NB4 (cell line): ENCODE measurements around the gene SLC9A3.
A peak's percentile ranks its signal among the peaks of the same experiment; 100 is the strongest.

Source experiments
- DNase-seq: peaks from one replicate; pipeline ENCODE4 v3.0.0; 2010; ENCODE audit warnings: low read depth
- H3K4me3 ChIP-seq: one replicate; pipeline ENCODE4 v1.5.1; 2011; ENCODE audit warnings: mild to moderate bottlenecking, low read depth, low read length, moderate library complexity
- MYC ChIP-seq: IDR thresholded peaks from 2 replicates; pipeline ENCODE4 v1.6.1; 2011; ENCODE audit warnings: low read depth, low read length
- POLR2A ChIP-seq: IDR thresholded peaks from 2 replicates; pipeline ENCODE4 v1.6.1; 2011; ENCODE audit warnings: mild to moderate bottlenecking; ENCODE audit not compliant: insufficient read length; ENCODE audit errors: extremely low read depth
- TF ChIP-seq, protein P1 (sequence below): IDR thresholded peaks from one replicate; pipeline ENCODE4 v1.5.1; 2012; ENCODE audit warnings: low read depth, low read length
- TF ChIP-seq, protein P2 (sequence below): IDR thresholded peaks from 2 replicates; pipeline ENCODE4 v1.6.1; 2011; ENCODE audit warnings: low read depth, low read length

SLC9A3 gene

DNA sequence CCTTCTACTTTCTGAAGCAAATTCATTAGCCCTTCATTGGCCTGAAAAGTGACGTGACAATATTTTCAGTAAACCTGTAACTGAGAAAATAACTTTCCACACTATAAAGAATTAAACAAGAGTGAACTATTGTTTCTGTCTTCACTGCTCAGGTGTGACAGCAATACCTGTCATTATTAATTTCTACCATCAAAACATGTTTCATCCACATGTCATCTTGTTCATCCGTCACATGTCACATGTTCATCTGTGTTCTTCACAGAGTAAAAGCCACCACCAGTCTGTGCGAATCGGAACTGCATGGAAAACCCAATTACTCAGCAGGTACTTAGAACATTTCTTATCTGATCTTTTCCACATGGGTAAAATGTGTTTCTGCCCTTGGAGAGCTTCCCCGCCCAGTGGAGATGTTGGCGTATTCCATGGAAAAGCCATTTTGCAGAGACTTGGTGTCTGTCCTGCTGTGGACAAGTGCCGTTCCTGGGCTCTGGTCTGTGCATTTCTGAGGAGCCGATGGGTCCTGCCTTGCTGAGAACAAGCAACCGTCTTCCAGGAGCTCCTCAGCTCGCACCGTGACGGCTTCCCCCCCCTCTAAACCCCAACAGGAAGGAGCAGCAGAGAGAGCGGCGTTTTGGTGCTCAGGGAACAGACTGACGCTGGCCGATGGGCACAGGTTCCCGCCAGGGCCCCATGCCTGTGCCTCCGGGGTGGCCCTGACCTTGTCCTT is 91.9 kb downstream of the SLC9A3 start:
- H3K4me3 ChIP-seq, result no peak overlapping the region
- no peak for DNase-seq
- TF ChIP-seq, protein P1, sequence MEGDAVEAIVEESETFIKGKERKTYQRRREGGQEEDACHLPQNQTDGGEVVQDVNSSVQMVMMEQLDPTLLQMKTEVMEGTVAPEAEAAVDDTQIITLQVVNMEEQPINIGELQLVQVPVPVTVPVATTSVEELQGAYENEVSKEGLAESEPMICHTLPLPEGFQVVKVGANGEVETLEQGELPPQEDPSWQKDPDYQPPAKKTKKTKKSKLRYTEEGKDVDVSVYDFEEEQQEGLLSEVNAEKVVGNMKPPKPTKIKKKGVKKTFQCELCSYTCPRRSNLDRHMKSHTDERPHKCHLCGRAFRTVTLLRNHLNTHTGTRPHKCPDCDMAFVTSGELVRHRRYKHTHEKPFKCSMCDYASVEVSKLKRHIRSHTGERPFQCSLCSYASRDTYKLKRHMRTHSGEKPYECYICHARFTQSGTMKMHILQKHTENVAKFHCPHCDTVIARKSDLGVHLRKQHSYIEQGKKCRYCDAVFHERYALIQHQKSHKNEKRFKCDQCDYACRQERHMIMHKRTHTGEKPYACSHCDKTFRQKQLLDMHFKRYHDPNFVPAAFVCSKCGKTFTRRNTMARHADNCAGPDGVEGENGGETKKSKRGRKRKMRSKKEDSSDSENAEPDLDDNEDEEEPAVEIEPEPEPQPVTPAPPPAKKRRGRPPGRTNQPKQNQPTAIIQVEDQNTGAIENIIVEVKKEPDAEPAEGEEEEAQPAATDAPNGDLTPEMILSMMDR, result no peak
- TF ChIP-seq MYC (0 out of 2 replicates have a peak, but pooled peaks have one; percentile 21), POLR2A (peak; percentile 47)
- TF ChIP-seq, protein P2, sequence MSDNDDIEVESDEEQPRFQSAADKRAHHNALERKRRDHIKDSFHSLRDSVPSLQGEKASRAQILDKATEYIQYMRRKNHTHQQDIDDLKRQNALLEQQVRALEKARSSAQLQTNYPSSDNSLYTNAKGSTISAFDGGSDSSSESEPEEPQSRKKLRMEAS, result peak; percentile 73

DNA sequence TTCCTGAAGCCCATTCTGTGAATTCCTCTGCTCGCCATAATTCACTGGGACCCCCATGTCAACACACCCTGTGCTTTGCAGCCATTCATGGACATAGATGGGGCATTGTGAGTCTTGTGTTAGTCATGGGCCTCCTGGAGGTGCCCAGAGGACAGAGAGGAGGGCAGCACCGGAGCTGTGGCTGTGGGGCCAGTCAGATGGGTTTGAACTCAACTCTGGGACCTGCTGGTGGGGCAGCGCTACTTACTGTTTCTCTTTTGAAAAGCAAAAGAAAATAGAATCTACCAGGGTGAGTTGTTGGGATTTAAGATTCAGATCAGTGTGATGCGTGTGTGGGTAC is 92.6 kb downstream of the SLC9A3 start:
- DNase-seq, result no peak
- TF ChIP-seq POLR2A, result peak; percentile 21
- TF ChIP-seq MYC, result no peak

DNA sequence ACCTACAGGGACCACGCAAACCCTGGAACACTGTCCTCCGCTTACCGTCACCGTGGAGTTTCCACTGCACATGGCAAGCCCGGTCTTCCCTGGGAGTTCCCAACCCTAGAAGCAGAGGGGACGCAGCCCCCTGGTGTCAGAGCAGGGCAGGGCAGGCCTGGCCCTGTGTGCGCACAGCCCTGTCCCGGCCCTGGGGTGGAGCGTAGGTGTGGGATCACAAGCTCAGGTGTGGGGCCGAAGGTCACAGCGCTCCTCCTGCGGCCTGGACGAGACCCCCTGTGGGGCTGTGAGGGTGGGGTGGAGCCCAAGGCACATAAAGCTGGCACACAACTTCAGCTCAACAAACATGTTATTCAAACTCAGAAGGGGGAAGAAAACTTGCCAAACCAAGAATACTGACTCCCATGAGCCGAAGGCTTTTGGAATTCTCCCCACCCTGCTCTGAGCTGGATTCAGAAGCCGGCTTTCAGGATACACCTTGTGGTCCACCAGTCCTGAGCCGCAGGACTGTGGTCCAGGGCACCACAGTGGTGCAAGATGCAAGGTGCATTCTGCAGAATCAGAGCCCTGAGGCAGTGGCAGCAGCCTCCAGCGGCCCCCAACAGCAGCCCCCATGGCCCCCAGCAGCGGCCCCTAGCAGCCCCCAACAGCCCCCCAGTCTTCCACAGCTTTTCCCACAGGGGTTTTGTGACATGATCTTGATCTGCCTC is 93.1 kb downstream of the SLC9A3 start:
- TF ChIP-seq, protein P1, result peak; percentile 76
- TF ChIP-seq, protein P2, result peak; percentile 53
- TF ChIP-seq POLR2A, result peak; percentile 33
- peak; percentile 63 for TF ChIP-seq MYC
- DNase-seq, result peak; percentile 66

More for the DNA sequence above, 92.6 kb downstream of the SLC9A3 start:
- no peak overlapping the region for H3K4me3 ChIP-seq

DNA sequence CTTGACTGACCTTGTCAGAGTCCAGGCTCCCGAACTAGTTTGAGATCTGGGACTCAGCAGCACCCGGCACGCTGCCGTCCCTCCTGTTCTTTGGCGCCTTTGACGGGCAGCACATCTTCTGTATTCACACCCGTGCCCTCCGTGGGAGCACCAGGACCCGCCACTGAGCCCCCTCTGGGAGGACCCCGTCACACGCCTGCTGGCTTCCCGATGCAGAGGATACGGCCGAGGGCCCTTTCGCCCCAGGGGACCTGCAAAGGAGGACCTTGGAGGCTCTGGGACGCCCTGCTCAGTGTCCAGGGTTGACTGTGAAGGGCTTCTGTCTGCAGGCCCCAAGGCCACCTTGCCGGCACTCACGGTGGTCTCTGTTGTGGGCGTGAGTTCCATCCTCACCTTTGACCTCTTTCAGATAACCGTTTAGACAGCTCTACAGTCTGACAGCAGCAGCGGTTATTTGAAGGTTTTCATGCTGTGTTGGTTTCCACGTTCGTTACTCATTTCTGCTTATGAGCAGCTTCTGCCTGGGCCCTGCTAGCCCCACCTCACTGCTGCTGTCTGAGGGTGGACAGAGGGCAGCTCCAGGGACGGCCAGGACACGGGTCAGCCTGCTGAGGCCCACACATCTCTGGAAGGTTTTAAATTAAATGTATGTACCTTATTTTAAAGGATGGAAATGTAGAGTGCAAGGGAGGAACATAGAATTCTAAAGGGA is 93.9 kb downstream of the SLC9A3 start:
- TF ChIP-seq MYC, result no peak
- no peak for TF ChIP-seq POLR2A
- TF ChIP-seq, protein P2, result no peak
- TF ChIP-seq, protein P1, result no peak
- H3K4me3 ChIP-seq, result no peak overlapping the region
- DNase-seq, result no peak

More for the DNA sequence above, 93.1 kb downstream of the SLC9A3 start:
- H3K4me3 ChIP-seq, result no peak overlapping the region

DNA sequence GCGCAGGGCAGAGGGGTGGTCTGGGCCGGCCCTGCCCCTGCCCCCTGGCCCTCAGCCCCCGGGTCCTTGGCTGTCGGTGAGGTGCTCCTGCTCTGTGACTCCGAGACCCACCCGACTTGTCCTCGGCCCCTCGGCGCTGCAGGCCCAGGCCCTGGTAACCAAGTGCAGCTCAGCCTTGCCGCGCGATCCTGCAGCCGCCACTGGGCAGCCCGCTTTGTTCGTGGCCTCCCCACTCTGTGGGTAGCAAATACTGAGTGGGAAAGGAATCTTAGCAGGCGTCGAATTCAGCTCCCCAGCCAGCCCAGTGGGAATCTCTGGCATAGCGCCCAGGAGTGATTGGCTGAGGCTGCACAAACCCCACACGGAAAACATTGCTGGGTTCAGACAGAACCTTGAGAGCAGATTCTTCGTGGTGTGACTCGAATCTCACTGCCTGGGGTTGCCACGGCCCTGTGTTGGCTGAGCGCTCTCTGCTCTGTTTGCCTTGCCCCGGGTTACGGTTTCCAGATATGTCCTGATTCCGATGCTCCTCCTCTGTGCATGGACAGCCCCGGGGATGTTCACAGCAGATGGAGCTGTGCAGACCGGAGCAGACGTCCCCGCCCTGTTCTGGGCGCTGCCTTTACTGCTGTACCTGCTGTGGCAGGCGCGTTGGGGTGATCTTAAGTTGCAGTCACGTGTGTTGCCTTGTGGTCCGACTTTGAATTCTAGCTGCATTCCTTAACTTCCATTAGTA is 94.6 kb downstream of the SLC9A3 start:
- TF ChIP-seq POLR2A (no peak), MYC (no peak)
- TF ChIP-seq, protein P1, result no peak
- TF ChIP-seq, protein P2, result no peak
- no peak overlapping the region for H3K4me3 ChIP-seq
- DNase-seq, result no peak
